Liver (tissue), 9 donors: ENCODE results near the gene MBOAT1. TPM values are rescaled to one million over a fixed set of nuclear protein-coding genes. Genes with fewer than 3 reads are reported as not detected.

Experiments used
- DNase-seq: peaks from one replicate; pipeline ENCODE4 v3.0.0-alpha.2; 2017; ENCODE audit warnings: low spot score
- H3K27ac ChIP-seq, 2 donors: one replicate each; pipeline ENCODE4 v1.7.0; 2013; ENCODE audit warnings: inconsistent platforms in 2 of 2, low read length in 2 of 2, control low read depth in 1 of 2, low read depth in 1 of 2, mild to moderate bottlenecking in 1 of 2
- H3K27me3 ChIP-seq, 4 donors: one replicate each; pipeline versions ENCODE4 v1.6.1 to v1.7.0; 2013; ENCODE audit warnings: low read length in 3 of 4, inconsistent platforms in 1 of 4, mild to moderate bottlenecking in 1 of 4, moderate library complexity in 1 of 4; ENCODE audit not compliant: control insufficient read depth in 4 of 4, insufficient read depth in 4 of 4
- H3K36me3 ChIP-seq, 4 donors: one replicate each; pipeline versions ENCODE4 v1.6.1 to v1.7.0; 2013; ENCODE audit warnings: low read length in 3 of 4, mild to moderate bottlenecking in 3 of 4, low read depth in 1 of 4, moderate library complexity in 1 of 4; ENCODE audit not compliant: control insufficient read depth in 4 of 4, insufficient read depth in 3 of 4
- H3K4me1 ChIP-seq, 4 donors: one replicate each; pipeline versions ENCODE4 v1.6.1 to v1.7.0; 2013; ENCODE audit warnings: low read length in 3 of 4, mild to moderate bottlenecking in 3 of 4, moderate library complexity in 1 of 4; ENCODE audit not compliant: control insufficient read depth in 4 of 4, insufficient read depth in 4 of 4
- H3K4me3 ChIP-seq, 3 donors: one replicate each; pipeline versions ENCODE4 v1.6.1 to v1.7.0; 2013; ENCODE audit warnings: low read length in 3 of 3, control low read depth in 1 of 3, low read depth in 1 of 3, mild to moderate bottlenecking in 1 of 3
- H3K9ac ChIP-seq, 2 donors: one replicate each; pipeline ENCODE4 v1.7.0; 2013; ENCODE audit warnings: low read length in 2 of 2, mild to moderate bottlenecking in 2 of 2, moderate library complexity in 2 of 2, control low read depth in 1 of 2, low read depth in 1 of 2
- H3K9me3 ChIP-seq, 4 donors: one replicate each; pipeline versions ENCODE4 v1.6.1 to v1.7.0; 2013; ENCODE audit warnings: low read length in 3 of 4; ENCODE audit not compliant: control insufficient read depth in 4 of 4
- EGR1 ChIP-seq, 2 donors: IDR thresholded peaks; 2 replicates each; pipeline ENCODE4 v1.6.1; 2016 to 2018; ENCODE audit warnings: antibody characterized with exemption in 2 of 2, low read depth in 2 of 2
- FOXA1 ChIP-seq: IDR thresholded peaks from 2 replicates; pipeline ENCODE4 v1.6.1; 2016; ENCODE audit warnings: antibody characterized with exemption
- FOXA2 ChIP-seq: IDR thresholded peaks from 2 replicates; pipeline ENCODE4 v1.6.1; 2016; ENCODE audit warnings: antibody characterized with exemption
- GABPA ChIP-seq, 2 donors: IDR thresholded peaks in 1 of 2; conservative IDR thresholded peaks in 1 of 2; 2 replicates each; pipeline ENCODE4 v1.6.1; 2016; ENCODE audit warnings: antibody characterized with exemption in 2 of 2, mild to moderate bottlenecking in 1 of 2, moderate library complexity in 1 of 2
- HNF4A ChIP-seq, 2 donors: conservative IDR thresholded peaks; 2 replicates each; pipeline ENCODE4 v1.6.1; 2016; ENCODE audit warnings: antibody characterized with exemption in 2 of 2, mild to moderate bottlenecking in 2 of 2
- HNF4G ChIP-seq: IDR thresholded peaks from 2 replicates; pipeline ENCODE4 v1.6.1; 2016; ENCODE audit warnings: antibody characterized with exemption
- JUND ChIP-seq, 2 donors: IDR thresholded peaks; 2 replicates each; pipeline ENCODE4 v1.6.1; 2016; ENCODE audit warnings: antibody characterized with exemption in 2 of 2
- NR2F2 ChIP-seq: IDR thresholded peaks from 2 replicates; pipeline ENCODE4 v1.6.1; 2016; ENCODE audit warnings: antibody characterized with exemption
- YY1 ChIP-seq: IDR thresholded peaks from 2 replicates; pipeline ENCODE4 v1.6.1; 2016; ENCODE audit warnings: antibody characterized with exemption, mild to moderate bottlenecking
- ZBTB33 ChIP-seq: IDR thresholded peaks from 2 replicates; pipeline ENCODE4 v1.6.1; 2016; ENCODE audit warnings: antibody characterized with exemption
- WGBS: extraction: QIAGEN DNeasy Blood & Tissue Kit; methylation state at CpG from one replicate; pipeline ENCODE4 v1.1.7; 2013; 5-methylcytosine and 5-hydroxymethylcytosine counted together
- polyA plus RNA-seq, 2 donors: library from polyadenylated mRNA; stranded (reverse) in 1 of 2; unstranded in 1 of 2; fragments of 200-250 nt in 1 of 2; fragments of >200 nt in 1 of 2; fragmentation: Nextera tagmentation in 1 of 2; extraction: Ambion mirVana in 1 of 2; gene quantifications; one replicate each; pipeline versions ENCODE4 v1.2.1 to v1.2.3, GENCODE V29; 2013 to 2015
- total RNA-seq, 2 donors: library from RNA; depleted of rRNA; stranded (reverse); fragments of >200 nt; gene quantifications; one replicate each; pipeline ENCODE4 v1.2.3, GENCODE V29; 2014
- TF ChIP-seq, protein P1 (sequence below): fragments of 150-350 bp; IDR thresholded peaks from 2 replicates; pipeline ENCODE4 v1.5.1; 2017; ENCODE audit warnings: improper control_type of control experiment, low read depth, low read length; ENCODE audit not compliant: missing input control
- donor health status: healthy.
- donor health status: healthy.
- donor health status: healthy.
- donor health status: healthy.
- donor health status: healthy.

Gene MBOAT1
- total and polyA plus RNA-seq, 4 donors = 1.2 to 9.3 (median 3.3) TPM

DNA sequence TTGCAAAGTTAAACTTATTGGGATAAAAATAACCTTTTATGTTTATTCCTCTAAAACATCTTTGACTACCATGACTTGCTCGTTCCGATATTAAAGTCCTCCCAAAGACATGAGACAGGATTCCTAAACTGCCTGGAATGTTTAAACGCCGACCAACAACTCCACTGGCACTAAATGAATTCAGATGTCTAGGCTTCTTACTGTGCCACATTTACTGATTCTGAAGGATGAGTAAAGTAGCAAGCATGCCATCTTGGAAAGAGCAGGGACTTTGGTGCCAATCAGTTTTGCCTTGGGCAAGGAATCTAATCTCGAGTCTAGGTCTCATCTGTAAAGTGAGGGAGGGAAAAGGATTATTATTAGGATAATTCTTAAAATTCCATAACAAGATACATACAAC lies 25.3 kb downstream of the MBOAT1 start:
- Histone ChIP-seq H3K4me3 (no peak overlapping the region), H3K27me3 (no peaks in the 10 kb centered on the region), H3K9ac (no peak overlapping the region), H3K36me3 (peaks cover 0 to 6% (median 0%) of the 10 kb centered on the region in 4 donors), H3K4me1 (no peaks in the 10 kb centered on the region), H3K9me3 (peaks cover 0 to 5% (median 3%) of the 10 kb centered on the region in 4 donors), H3K27ac (no peak overlapping the region)
- TF ChIP-seq FOXA2 = no peak
- 94% methylated on average over 5 of the region's 5 CpGs for WGBS
- DNase-seq = no peak

DNA sequence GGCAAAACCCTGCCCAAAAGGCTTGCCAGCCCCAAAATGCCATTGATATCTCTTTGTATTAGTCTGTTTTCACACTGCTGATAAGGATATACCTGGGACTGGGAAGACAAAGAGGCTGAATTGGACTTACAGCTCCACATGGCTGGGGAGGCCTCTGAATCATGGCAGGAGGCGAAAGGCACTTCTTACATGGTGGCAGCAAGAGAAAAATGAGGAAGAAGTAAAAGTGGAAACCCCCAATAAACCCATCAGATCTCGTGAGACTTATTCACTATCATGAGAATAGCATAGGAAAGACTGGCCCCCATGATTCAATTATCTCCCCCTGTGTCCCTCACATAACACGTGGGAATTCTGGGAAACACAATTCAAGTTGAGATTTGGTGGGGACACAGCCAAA lies 28.6 kb downstream of the MBOAT1 start:
- no peak overlapping the region for H3K9ac ChIP-seq
- peaks cover 0 to 6% (median 0%) of the 10 kb centered on the region in 4 donors for H3K36me3 ChIP-seq
- no peak overlapping the region for H3K27ac ChIP-seq
- H3K4me1 ChIP-seq = no peaks in the 10 kb centered on the region
- no peak for DNase-seq
- H3K27me3 ChIP-seq = no peaks in the 10 kb centered on the region
- TF ChIP-seq ZBTB33 = no peak
- 94% methylated on average over 3 of the region's 3 CpGs for WGBS
- peaks cover 0 to 3% (median 3%) of the 10 kb centered on the region in 4 donors for H3K9me3 ChIP-seq
- no peak overlapping the region for H3K4me3 ChIP-seq

DNA sequence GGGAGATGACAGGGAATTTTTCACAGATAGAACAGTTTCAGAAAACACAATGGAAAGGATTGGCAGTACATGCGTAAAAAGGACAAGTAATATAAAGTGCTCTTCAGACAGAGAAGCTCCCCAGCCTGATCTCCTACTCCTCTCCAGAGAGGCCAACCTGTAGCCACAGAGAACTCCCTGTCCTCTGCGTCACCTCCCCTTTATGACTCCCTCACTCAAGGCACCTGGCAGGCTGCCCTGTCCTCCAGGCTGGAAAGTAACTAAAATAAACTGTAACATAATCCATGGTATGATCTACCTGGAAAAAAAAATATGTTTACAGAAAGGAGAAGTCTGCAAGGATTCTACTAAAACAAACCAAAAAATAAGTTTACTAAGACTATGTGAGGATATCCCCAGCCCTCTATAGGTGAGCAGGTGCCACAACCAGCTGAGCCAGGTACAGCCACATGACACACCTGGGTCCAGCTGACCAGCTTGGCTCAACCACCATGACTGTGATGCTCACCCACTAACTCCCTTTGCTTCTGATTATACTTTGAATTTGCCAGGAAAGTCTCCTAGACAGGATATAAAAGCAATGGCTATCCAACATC lies 29.2 kb downstream of the MBOAT1 start:
- peaks cover 0 to 6% (median 0%) of the 10 kb centered on the region in 4 donors for H3K36me3 ChIP-seq
- no peak overlapping the region for H3K9ac ChIP-seq
- peaks cover 0 to 1% (median under 1%) of the 10 kb centered on the region in 4 donors for H3K9me3 ChIP-seq
- no peaks in the 10 kb centered on the region for H3K27me3 ChIP-seq
- no peaks in the 10 kb centered on the region for H3K4me1 ChIP-seq
- WGBS = 65% methylated on average over 2 of the region's 2 CpGs
- TF ChIP-seq NR2F2 (no peak), GABPA (IDR thresholded peaks at IDR 0.05 in 1 of 2, conservative IDR thresholded peaks at IDR 0.05 in 1 of 2) (no peak), HNF4G (no peak), EGR1 (IDR thresholded peaks at IDR 0.05; ENCODE audit: low read depth in 2 of 2) (no peak), FOXA2 (no peak), YY1 (no peak)
- H3K27ac ChIP-seq = no peak overlapping the region
- no peak overlapping the region for H3K4me3 ChIP-seq
- DNase-seq = no peak

DNA sequence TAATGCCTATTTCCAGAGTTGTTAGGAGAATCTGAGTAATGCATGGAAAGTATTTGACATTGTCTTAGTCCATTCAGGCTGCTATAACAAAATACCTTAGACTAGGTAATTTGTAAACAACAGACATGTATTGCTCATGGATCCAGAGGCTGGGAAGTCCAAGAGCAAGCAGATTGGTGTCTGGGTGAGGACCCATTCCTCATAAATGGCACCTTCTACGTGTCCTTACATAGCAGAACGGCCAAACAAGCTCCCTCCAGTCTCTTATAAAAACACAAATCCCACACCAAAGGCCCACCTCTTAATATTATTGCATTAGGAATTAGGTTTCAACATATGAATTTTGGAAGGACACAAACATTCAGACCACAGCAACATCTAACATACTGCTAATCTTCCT lies 30.2 kb downstream of the MBOAT1 start:
- DNase-seq = no peak
- no peak overlapping the region for H3K27ac ChIP-seq
- no peak overlapping the region for H3K9ac ChIP-seq
- H3K4me1 ChIP-seq = no peaks in the 10 kb centered on the region
- no peak for TF ChIP-seq FOXA1
- TF ChIP-seq, protein P1, sequence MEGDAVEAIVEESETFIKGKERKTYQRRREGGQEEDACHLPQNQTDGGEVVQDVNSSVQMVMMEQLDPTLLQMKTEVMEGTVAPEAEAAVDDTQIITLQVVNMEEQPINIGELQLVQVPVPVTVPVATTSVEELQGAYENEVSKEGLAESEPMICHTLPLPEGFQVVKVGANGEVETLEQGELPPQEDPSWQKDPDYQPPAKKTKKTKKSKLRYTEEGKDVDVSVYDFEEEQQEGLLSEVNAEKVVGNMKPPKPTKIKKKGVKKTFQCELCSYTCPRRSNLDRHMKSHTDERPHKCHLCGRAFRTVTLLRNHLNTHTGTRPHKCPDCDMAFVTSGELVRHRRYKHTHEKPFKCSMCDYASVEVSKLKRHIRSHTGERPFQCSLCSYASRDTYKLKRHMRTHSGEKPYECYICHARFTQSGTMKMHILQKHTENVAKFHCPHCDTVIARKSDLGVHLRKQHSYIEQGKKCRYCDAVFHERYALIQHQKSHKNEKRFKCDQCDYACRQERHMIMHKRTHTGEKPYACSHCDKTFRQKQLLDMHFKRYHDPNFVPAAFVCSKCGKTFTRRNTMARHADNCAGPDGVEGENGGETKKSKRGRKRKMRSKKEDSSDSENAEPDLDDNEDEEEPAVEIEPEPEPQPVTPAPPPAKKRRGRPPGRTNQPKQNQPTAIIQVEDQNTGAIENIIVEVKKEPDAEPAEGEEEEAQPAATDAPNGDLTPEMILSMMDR = no peak
- no peak for TF ChIP-seq ZBTB33
- TF ChIP-seq JUND (IDR thresholded peaks at IDR 0.05) = no peak
- no peak for TF ChIP-seq HNF4A (conservative IDR thresholded peaks at IDR 0.05)
- WGBS = 95% methylated on average over 2 of the region's 2 CpGs
- H3K4me3 ChIP-seq = no peak overlapping the region
- H3K36me3 ChIP-seq = peaks cover 0 to 6% (median 0%) of the 10 kb centered on the region in 4 donors
- no peaks in the 10 kb centered on the region for H3K9me3 ChIP-seq
- H3K27me3 ChIP-seq = no peaks in the 10 kb centered on the region
